HG03442 (cell line): Measurements from ENCODE around the gene ZNF687.

Experiments used
- ATAC-seq: cut with Tn5 transposase; IDR thresholded peaks from one replicate; pipeline ENCODE4 v1.9.1; 2021; ENCODE audit warnings: mild to moderate bottlenecking, moderate library complexity; ENCODE audit not compliant: unreplicated experiment

ZNF687 gene

GRCh38 chr1:151311589-151312331 lies 29.7 kb downstream of the ZNF687 start:
- ATAC-seq = peak; percentile 45

- ATAC-seq = no peak
These were observed 30.3 kb downstream of the ZNF687 start for GRCh38 chr1:151312411-151312810.

DNA sequence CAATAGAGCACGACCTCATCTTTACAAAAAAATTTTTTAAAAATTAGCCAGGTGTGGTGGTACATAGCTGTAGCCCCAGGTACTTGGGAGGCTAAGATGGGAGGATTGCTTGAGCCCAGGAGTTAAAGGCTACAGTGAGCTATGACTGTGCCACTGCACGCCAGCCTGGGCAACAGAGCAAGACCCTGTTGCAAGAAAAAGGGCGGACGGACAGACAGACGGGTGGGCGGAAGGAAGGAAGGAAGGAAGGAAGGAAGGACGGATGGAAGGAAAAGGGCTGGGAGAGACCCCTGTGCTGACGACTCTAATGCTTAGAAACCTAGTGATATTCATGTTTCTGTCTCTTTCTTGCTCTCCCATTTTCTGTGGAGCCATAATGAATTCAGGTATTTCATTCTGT lies 30.7 kb downstream of the ZNF687 start:
- ATAC-seq = no peak

DNA sequence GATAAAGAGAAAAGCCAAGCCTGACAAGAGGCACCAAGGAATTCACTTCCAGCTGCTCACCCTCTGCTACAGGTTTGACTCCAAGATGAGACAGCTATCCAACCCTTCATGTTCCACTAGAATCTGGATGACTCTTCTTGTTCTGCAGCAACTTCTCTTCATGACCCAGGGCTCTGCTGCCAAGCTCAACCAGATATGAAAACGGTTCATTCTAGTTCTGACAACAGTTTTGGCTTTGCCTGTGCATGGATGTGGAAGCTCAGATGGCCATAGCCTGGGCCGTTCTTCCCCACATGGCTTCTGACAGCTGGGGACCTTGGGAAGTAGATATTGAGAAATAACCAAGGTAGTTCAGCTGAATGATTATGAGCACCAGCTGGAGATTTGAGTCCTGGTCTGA lies 31.4 kb downstream of the ZNF687 start:
- ATAC-seq = no peak

DNA sequence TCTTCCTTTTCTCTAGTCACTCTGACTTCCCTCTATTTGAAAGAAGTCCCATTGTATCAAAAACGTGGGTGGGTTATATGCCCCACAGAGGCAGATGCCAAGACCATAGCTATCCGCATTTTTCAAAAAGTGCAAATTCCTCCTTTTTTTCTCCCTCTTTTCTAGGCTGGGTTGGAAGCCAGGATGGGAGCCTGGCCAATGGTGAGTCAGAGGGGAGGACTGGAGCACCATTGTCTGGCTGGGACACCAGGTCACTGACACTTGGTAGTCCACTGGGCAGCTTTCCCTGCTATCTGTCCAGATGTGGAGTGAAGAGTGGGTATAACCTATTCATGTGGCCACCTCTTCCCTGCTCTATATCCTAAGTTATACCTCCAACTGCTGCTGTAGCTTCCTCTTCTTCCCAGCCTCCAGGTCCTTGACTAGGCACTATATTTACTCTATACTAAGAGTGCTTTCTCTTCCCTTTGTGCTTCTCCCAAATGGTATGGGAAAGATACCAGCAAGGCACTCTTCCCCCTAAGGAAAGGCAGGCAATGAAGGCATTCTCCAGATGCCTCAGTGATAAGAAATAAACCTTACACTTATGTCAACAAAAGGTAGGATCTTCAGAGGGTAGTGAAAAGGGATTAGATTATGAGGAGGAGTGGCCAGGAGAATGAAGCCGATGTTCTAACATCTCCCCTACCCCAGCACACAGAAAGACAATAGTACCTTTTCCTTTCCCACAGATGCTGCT lies 32.2 kb downstream of the ZNF687 start:
- no peak for ATAC-seq

GRCh38 chr1:151315565-151316235 lies 33.6 kb downstream of the ZNF687 start:
- no peak for ATAC-seq

- ATAC-seq = no peak
These were observed 36.9 kb downstream of the ZNF687 start for GRCh38 chr1:151318975-151319374.

GRCh38 chr1:151324390-151324930 lies 42.4 kb downstream of the ZNF687 start:
- ATAC-seq = no peak

DNA sequence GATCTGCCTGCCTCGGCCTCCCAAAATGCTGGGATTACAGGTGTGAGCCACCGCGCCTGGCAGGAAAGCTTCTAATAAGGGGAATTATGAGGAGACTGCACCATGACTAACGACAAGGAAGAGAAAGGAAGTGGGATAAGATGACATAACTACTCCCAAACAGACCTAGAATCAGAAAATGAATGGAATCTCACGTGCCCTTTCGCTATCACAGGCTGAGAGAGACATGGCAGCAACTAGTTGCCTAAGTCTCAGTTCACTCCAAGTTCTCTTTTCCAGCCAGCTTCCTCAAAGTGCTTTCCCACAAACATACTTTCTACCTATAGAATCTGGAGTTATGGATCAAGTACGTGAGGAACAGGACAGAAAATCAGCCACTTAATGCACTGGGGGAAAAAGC lies 43.1 kb downstream of the ZNF687 start:
- no peak for ATAC-seq

DNA sequence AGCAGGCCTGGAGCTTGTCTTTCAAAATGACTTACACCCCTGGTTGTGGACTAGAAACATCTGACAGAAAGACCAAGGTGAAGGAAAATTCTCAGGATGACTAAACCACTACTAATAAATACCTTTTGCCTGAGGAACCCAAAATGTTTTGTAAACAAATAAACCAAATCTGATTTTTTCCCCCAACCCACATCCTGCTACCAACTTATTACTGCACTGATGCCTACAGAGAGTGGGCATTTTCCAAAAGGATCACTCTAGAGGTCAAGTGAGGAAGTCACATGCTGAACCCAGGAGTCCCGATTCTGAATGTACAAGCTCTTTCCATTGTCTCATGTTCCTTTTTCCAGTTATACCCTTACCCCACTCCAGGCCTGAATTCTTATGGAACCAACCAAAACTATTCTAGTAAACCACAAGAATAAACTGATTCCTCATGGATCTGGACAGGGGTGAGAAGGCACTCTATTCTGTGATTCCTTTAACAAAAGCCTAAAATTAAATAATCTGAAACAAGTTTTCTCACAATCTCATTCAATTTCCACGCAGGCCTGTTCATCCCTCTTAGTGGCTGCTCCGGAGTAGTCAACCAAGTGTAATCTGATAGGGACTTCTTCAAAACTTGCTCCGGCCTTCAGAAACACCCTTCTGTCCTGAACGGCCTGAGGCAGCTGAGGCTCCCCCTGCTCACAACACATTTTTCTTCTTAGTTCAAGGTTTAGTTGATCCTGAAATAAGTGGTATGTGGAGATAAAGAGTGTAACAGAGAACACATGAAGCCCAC lies 43.7 kb downstream of the ZNF687 start:
- ATAC-seq = no peak

DNA sequence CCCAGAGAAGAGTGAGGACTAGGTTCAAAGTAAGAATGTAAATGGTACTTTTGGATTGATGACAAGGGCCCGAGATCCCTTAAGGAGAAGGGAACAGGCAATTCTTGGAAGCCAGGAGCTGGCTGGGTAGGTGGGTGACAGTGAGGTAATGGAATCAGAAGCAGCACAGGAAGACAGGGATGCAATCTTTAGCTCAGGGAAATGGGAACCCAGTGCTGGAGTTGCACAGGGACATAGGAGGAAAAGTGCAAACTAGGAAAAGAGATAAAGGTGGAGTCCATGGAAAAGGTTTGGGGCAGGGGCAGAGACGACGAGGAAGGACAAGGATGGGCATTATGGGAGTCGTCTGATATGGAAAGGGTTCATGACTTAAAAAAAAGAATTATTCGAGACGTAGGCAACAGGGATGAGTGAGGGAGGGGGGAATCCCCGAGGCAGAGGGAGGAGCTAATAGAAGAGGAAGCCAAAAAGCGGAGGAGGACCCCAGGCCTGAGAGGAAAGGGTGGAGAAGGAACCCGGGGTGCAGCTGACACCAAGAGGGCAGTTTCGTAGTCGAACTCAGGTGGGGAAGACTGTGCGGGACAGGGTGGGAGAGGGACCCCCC lies 44.6 kb downstream of the ZNF687 start:
- peak; percentile 42 for ATAC-seq

- ATAC-seq = peak; percentile 60
These were observed 45.3 kb downstream of the ZNF687 start, which contains the start of gene PI4KB for GRCh38 chr1:151327223-151327902. TSS of gene PI4KB (minus strand) at chr1:151327416. CDS start at chr1:151316481, 10,935 bp downstream.

DNA sequence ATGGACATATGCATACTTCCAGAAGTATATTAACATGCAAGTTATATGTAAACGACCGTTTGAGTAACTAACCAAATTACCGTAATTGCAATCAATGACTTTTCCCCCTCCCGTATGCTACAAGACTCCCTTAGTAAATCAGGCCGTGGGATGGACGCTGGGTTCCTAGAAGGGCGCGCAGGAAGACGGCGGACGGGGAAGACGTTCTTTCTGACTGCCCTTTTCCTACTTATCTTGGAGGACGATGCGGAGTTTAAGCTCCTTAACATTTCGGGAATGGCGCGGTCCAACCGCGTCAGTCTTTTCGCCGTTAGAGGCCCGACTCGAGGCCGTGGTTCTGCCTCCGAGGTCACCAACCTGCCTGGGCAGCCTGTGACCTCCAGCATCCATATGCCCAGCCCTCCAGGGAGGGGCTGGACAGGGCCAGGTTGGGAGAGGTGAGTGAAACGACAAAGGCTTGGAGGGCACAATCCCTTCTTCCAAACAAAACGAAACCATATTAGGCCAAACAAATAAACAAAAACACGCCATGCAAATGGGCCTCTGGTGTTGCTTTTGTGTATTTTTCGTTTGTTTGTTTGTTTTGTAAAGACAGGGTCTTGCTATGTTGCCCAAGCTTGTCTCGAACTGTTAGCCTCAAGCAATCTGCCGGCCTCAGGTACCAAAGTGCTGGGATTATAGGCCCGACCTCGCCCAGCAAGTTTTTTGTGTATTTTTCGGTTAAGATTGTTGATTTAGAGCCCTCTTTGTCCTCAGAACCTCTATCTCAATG lies 46.0 kb downstream of the ZNF687 start:
- peak; percentile 10 for ATAC-seq

DNA sequence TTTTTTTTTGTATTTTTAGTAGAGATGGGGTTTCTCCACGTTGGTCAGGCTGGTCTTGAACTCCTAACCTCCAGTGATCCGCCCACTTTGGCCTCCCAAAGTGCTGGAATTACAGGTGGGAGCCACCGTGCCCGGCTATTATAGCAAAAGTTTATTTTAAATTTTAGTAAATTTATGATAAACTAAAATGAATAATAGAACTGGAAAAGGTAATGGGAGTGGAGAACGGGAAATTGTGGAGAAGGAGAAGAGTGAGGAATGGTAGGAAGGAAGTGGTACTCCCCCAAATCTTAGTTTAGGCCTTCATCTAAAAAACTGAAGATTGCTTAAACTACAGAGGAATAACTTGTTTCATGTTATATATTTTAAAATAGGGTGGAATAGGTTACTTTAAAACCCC lies 52.7 kb downstream of the ZNF687 start:
- no peak for ATAC-seq

DNA sequence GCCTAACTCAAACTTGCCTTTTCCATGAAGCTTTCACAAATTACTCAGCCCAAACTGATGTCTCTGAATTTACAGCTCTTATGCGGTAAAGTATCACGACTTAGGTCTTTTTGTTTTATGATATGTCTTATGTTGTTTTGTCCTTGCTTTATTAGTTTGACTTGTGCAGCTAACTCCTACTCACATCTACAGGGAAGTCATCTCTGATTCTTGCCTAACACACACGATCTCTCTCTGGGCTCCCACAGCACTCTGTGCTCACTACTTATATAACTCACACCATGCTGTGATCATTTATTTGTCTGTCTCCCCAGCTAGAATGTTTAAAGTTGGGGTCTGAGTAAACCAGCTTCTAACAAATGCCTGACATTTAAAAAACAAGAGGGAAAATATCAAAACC lies 54.5 kb downstream of the ZNF687 start:
- ATAC-seq = no peak

- no peak for ATAC-seq
These were observed 59.0 kb downstream of the ZNF687 start for GRCh38 chr1:151340870-151341754.
